Measurements from ENCODE around the gene PJA2. TPM values are rescaled to one million over a fixed set of nuclear protein-coding genes. Genes with fewer than 3 reads are reported as not detected.

Gene PJA2, protein sequence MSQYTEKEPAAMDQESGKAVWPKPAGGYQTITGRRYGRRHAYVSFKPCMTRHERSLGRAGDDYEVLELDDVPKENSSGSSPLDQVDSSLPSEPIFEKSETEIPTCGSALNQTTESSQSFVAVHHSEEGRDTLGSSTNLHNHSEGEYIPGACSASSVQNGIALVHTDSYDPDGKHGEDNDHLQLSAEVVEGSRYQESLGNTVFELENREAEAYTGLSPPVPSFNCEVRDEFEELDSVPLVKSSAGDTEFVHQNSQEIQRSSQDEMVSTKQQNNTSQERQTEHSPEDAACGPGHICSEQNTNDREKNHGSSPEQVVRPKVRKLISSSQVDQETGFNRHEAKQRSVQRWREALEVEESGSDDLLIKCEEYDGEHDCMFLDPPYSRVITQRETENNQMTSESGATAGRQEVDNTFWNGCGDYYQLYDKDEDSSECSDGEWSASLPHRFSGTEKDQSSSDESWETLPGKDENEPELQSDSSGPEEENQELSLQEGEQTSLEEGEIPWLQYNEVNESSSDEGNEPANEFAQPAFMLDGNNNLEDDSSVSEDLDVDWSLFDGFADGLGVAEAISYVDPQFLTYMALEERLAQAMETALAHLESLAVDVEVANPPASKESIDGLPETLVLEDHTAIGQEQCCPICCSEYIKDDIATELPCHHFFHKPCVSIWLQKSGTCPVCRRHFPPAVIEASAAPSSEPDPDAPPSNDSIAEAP
- total RNA-seq = 43.6 and 44.8 TPM in 2 replicates

DNA sequence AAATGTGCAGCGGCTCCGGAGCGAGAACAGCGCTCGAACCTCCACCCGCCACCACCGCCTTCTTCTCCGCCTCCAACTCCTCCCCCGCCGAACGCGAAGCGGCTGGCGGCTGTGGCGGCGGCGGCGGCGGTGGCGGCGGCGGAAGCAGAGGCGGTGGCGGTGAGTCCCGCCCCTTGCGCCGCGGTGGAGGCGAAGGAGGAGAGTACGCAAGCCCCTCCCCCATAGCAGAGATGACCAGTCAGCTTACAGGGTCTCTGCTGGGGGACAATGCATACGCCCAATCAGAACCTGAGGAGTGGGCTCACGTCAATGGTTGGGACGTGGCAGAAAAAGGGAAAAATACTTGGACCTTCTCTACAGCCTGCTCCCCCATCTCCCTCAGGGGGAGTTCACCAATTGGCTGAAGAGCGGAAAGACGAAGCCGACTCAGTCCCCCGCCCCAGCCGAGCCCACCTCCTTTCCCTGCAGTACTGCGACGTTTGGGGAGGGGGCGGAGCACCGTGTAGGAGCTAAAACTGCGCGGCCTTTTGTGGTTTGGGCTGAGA is at the start of gene PJA2:
Gene PJA2, minus strand, starts transcription at position 131 of the 545 bp plus-strand sequence. CDS start 26,541 bp downstream, outside the sequence.

